ENCODE data around the gene ABRAXAS1. TPM values are rescaled to one million over a fixed set of nuclear protein-coding genes. Genes with fewer than 3 reads are reported as not detected.

ABRAXAS1 gene
- total RNA-seq, 1 experiment from 2014 or later, result 16.4 TPM

DNA sequence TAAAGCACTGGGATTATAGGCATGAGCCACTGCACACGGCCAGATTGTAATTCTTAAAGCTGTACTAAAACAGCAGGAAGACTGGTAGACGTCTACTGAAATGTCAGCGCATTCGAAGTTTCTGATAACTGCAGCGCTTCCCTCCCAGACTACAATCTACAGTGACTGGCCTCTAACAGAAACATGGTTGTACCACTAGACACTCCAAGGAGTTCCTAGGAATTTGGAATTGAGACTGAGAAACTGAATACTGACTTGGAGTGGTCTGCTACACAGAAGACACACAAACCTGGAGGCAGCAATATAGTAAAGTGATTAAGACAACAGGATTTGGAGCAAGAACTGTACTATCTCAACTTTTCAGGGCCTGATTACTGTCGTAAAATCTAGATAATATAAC, 30.2 kb downstream of the ABRAXAS1 start:
- peak; percentile 10 for DNase-seq (ENCODE audit: low spot score)

DNA sequence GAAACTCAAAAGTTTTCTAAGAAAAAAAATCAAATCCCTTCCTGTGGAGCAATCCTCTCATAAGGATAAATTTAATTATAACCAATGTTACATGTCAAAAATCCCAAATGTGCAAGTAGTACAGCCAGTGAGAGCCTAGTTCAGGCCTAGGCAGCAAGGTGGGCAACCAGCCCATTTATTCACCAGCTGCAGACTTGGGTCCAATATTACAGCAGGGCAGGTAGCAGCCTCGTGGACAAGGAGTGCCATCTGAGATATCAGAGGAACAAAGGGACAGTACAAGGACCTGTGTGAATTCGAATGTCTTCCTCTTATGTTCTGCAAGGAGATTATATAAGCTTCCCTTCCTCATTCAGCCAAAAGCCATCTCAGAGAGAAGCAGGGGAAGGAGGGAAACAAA, 35.9 kb downstream of the ABRAXAS1 start:
- DNase-seq (ENCODE audit: low spot score), result no peak

DNA sequence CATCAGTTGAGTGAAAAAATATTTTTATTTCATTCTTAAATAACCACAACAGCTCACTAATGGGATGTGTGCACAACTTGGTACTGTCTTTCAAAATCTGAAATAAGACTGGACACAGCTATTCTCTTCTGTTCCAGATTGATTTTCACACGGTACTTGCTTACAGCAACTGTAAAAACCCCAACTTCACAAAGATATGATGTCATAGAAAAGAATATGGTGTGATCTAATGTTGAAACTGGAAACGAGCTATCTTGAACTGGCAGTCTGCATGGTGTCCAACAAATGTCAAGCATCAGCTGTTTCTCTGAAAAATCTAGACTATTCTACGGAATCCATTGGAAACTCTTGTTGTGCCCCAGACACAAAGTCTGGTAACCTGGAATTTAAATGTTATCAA, 44.0 kb downstream of the ABRAXAS1 start:
- DNase-seq (ENCODE audit: low spot score), result no peak

DNA sequence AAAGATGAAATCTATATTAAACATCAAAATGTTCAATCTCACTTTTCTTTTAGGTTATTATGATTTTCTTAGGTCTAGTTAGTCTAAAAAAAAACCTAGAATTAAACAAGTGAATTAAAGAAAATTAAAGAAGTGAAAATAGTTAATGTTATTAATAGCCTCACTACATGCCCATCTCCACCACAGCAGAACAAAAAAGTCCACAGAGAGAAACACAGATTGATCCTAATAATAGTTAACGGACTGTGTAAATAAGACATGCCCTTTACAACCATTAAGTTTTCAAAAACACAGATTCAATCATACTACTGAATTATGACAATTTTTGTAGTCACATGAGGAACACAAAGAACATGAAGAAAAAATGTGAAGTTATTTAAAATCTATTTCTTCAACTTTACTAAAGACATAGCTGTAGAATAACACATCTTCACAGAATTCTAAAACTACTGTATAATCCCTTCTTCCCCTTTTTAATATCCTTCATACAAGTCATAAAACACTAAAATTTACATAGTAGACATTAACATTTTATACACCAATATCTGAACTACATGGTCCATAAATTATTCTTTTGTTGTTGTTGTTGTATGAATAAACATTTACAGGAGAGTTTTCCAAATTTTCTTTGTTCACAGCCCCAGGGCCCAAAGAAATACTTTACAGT, 44.6 kb downstream of the ABRAXAS1 start:
- no peak for DNase-seq (ENCODE audit: low spot score)

DNA sequence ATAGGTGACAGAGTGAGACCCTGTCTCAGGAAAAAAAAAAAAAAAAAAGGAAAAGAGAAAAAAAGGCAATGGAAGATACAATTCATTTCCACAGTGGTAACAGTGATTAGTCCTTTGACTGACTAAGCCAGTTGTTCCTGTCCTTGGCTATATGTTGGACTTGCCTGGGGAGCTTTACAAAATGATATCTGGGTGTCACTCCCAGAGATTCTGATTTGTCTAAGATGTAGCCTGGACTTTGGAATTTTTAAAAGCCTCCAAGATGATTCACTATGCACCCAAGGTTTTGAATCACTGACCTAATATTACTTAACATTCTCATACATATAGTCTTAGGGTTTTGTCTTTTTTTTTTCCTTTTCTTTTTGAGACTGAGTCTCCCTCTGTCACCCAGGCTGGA, 46.2 kb downstream of the ABRAXAS1 start:
- no peak for DNase-seq (ENCODE audit: low spot score)

DNA sequence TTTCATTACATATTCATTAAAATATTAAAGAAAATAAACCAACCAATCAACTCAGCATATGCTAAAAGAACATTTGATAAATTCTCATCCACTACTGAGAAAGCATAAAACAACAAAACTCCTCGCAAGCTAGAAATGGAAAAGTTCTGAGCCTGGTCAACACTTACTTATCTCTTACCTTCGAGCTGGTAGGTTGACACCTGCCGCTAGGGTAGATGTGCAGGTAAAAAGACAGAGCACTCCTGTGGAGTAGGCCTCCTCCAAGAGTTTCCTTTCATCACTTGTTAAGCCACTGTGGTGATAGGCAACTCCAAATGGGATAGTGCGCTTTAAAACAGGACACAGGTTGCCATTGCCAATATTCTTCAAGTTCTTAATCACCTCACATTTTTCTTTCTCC, 48.2 kb downstream of the ABRAXAS1 start:
- no peak for DNase-seq (ENCODE audit: low spot score)

DNA sequence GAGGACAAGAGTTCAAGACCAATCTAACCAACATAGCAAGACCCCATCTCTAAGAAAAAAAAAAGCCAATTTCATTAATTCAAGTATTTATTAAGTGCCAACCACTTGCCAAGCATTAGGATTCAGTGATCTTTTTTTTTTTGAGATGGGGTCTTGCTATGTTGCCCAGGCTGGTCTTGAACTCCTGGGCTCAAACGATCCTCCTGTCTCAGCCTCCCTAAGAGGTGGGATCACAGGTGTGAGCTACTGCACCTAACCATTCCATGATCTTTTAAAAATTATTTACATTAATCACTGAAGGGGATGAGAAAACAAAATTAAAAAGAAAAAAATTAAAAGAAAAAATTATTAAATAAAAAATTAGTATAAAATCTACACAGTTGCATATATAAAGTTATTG, 53.7 kb downstream of the ABRAXAS1 start:
- no peak for DNase-seq (ENCODE audit: low spot score)

DNA sequence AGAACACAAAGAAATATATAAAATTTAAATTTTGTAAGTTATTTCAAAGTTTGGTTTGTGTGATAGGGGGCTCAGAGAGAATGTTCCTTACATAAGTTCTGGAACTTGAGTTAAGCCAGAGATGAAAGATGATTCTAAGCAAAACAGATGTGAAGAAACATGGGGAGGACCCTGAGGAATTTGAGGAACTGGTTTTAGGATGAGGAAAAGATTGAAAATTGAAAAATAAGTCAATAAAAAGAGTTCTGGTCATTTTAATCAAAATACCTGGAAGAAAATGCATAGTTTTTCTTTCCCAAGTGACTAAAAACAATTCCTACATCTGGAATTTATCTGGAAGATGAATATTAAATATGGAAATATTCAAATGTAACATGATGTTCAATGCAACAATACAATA, 66.7 kb downstream of the ABRAXAS1 start:
- no peak for DNase-seq (ENCODE audit: low spot score)

DNA sequence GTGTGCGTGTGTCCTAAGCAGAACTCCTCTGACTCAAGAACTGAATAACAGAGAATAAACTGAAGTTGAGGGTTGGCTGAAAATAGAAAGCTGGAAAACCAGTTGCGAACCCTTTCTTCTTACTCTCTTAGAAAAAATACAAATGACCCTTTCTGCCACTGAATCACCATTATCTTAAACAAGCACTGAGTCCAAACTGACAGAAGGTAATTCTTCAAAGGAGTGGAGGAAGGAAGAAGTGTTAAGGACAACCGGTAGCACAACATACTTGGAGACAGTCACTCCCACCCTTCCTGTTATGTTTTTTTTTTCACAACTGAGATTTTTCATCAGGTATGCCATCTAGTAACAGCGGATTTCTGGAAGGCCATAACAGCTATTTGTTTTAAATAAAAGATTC, 67.3 kb downstream of the ABRAXAS1 start:
- DNase-seq (ENCODE audit: low spot score), result no peak

DNA sequence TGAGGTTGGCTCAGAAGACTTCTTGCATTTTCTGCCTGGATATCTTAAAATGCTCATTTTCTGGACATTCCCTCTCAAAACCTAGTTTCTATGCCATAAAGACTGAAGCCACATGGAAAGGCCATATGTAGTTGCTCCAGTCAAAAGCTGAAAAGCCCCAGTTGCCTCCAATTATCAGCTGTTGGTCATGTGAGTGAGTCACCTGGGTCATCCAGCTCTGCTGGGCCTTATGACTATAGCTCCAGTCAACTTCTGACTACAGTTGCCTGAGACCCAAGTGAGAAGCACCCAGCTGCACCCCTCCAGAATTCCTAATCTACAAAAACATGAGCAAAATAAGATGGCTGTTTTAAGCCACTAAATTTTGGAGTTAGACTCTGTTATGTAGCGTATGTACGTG, 71.2 kb downstream of the ABRAXAS1 start:
- DNase-seq (ENCODE audit: low spot score), result no peak

Other genes with a start within 250 kb of the ABRAXAS1 start
- 29.8 and 42.2 TPM in 2 replicates for gene COQ2, start 200.3 kb downstream of the ABRAXAS1 start, total RNA-seq (2014; rRNA removed; shearing (Covaris generic))
- gene HPSE, start 150.3 kb downstream of the ABRAXAS1 start, total RNA-seq (2014; rRNA removed; shearing (Covaris generic)), result 1.3 and 2.3 TPM in 2 replicates
- 6.9 and 7.6 TPM in 2 replicates for gene HELQ, start 29.3 kb downstream of the ABRAXAS1 start, total RNA-seq (2014; rRNA removed; shearing (Covaris generic))
- 38.3 and 49.2 TPM in 2 replicates for gene MRPS18C, start 29.0 kb downstream of the ABRAXAS1 start, total RNA-seq (2014; rRNA removed; shearing (Covaris generic))
- gene GPAT3, start 51.0 kb upstream of the ABRAXAS1 start, total RNA-seq (2014; rRNA removed; shearing (Covaris generic)), result 7.8 and 9.9 TPM in 2 replicates